HepG2 (cell line): ENCODE data around the gene ABCB11. TPM values are rescaled to one million over a fixed set of nuclear protein-coding genes. Genes with fewer than 3 reads are reported as not detected.

ENCODE experiments used
- CEBPB ChIP-seq: IDR thresholded peaks from 2 replicates; pipeline ENCODE4 v1.6.1; 2011; ENCODE audit warnings: low read depth, low read length, improper control_type of control experiment, borderline replicate concordance
- EP300 ChIP-seq, 3 experiments: sonication (generic) in 1 of 3; formaldehyde crosslinking in 1 of 3; IDR thresholded peaks; 2 replicates each; pipeline versions ENCODE4 v1.5.1 to v1.6.1; 2011 to 2020; ENCODE audit warnings: low read depth in 2 of 3, low read length in 2 of 3, borderline replicate concordance in 1 of 3, improper control_type of control experiment in 1 of 3, mild to moderate bottlenecking in 1 of 3, missing genetic modification reagents in 1 of 3, moderate library complexity in 1 of 3
- FOXA1 ChIP-seq, 2 experiments: fragments of 450-650 bp in 1 of 2; sonication (generic) in 1 of 2; formaldehyde crosslinking in 1 of 2; IDR thresholded peaks; 2 replicates each; pipeline versions ENCODE4 v1.4.0 to v1.6.1; 2016 to 2020; ENCODE audit warnings: missing genetic modification reagents in 1 of 2
- FOXM1 ChIP-seq: sonication (generic); formaldehyde crosslinking; IDR thresholded peaks from 2 replicates; pipeline ENCODE4 v1.5.0; 2020; ENCODE audit warnings: missing genetic modification reagents
- ISL2 ChIP-seq: sonication (generic); formaldehyde crosslinking; IDR thresholded peaks from 2 replicates; pipeline ENCODE4 v1.5.0; 2020; ENCODE audit warnings: missing genetic modification reagents
- MEIS1 ChIP-seq: sonication (generic); formaldehyde crosslinking; IDR thresholded peaks from 2 replicates; pipeline ENCODE4 v1.9.0; 2021; ENCODE audit warnings: mild to moderate bottlenecking, missing genetic modification reagents, moderate library complexity, borderline replicate concordance
- NKX3-1 ChIP-seq: sonication (generic); formaldehyde crosslinking; IDR thresholded peaks from 2 replicates; pipeline ENCODE4 v1.5.0; 2020; ENCODE audit warnings: missing genetic modification reagents
- NR2F6 ChIP-seq, 2 experiments: IDR thresholded peaks; 2 replicates each; pipeline ENCODE4 v1.6.1; 2016; ENCODE audit warnings: antibody characterized with exemption in 1 of 2, mild to moderate bottlenecking in 1 of 2
- RORA ChIP-seq: sonication (generic); formaldehyde crosslinking; IDR thresholded peaks from 2 replicates; pipeline ENCODE4 v1.5.0; 2020; ENCODE audit warnings: mild to moderate bottlenecking, missing genetic modification reagents, moderate library complexity
- ZNF124 ChIP-seq: sonication (generic); formaldehyde crosslinking; IDR thresholded peaks from 2 replicates; pipeline ENCODE4 v1.4.0; 2020; ENCODE audit warnings: missing genetic modification reagents
- ZNF180 ChIP-seq: sonication (generic); formaldehyde crosslinking; IDR thresholded peaks from 2 replicates; pipeline ENCODE4 v1.4.0; 2020; ENCODE audit warnings: low read depth, missing genetic modification reagents, borderline replicate concordance
- polyA plus RNA-seq, 8 experiments: library from polyadenylated mRNA; depleted of rRNA in 3 of 8; stranded (reverse) in 7 of 8; unstranded in 1 of 8; fragments of >200 nt; fragmentation: Illumina TruSeq in 4 of 8; extraction: Trizol in 4 of 8; gene quantifications; 2 replicates each; pipeline versions ENCODE4 v1.2.1 to v1.2.3, GENCODE V29; 2011 to 2016; ENCODE audit warnings: low read depth in 4 of 8, missing spikeins in 1 of 8, mixed read lengths in 1 of 8; ENCODE audit not compliant: insufficient read depth in 1 of 8
- total RNA-seq, 5 experiments: library from RNA; depleted of rRNA; stranded (reverse); fragments of >200 nt; fragmentation: Illumina TruSeq; extraction: Trizol; gene quantifications; 2 replicates each; pipeline ENCODE4 v1.2.3, GENCODE V29; 2016; ENCODE audit warnings: low read depth in 1 of 5
- TF ChIP-seq, protein P1 (sequence below): sonication (generic); formaldehyde crosslinking; IDR thresholded peaks from 2 replicates; pipeline ENCODE4 v1.5.0; 2020; ENCODE audit warnings: mild to moderate bottlenecking, missing genetic modification reagents, moderate library complexity
- TF ChIP-seq, protein P2 (sequence below): sonication (generic); formaldehyde crosslinking; IDR thresholded peaks from 2 replicates; pipeline ENCODE4 v1.8.0; 2022; ENCODE audit warnings: low read depth, missing genetic modification reagents
- TF ChIP-seq, protein P3 (sequence below): sonication (generic); formaldehyde crosslinking; IDR thresholded peaks from 2 replicates; pipeline ENCODE4 v1.4.0; 2020; ENCODE audit warnings: missing genetic modification reagents
- TF ChIP-seq, protein P4 (sequence below), 2 experiments: sonication (generic) in 1 of 2; formaldehyde crosslinking in 1 of 2; IDR thresholded peaks; 2 replicates each; pipeline versions ENCODE4 v1.4.0 to v1.6.1; 2018 to 2020; ENCODE audit warnings: missing genetic modification reagents in 2 of 2, borderline replicate concordance in 1 of 2, low read depth in 1 of 2, mild to moderate bottlenecking in 1 of 2, missing biosample characterization in 1 of 2
- TF ChIP-seq, protein P5 (sequence below): sonication (generic); formaldehyde crosslinking; IDR thresholded peaks from 2 replicates; pipeline ENCODE4 v1.4.0; 2020; ENCODE audit warnings: low read depth, missing genetic modification reagents

The ABCB11 gene
- total and polyA plus RNA-seq, 2 of the 13 experiments (the other 11 are each of a cell fraction or from before 2014, with no cell fraction given): not detected

DNA sequence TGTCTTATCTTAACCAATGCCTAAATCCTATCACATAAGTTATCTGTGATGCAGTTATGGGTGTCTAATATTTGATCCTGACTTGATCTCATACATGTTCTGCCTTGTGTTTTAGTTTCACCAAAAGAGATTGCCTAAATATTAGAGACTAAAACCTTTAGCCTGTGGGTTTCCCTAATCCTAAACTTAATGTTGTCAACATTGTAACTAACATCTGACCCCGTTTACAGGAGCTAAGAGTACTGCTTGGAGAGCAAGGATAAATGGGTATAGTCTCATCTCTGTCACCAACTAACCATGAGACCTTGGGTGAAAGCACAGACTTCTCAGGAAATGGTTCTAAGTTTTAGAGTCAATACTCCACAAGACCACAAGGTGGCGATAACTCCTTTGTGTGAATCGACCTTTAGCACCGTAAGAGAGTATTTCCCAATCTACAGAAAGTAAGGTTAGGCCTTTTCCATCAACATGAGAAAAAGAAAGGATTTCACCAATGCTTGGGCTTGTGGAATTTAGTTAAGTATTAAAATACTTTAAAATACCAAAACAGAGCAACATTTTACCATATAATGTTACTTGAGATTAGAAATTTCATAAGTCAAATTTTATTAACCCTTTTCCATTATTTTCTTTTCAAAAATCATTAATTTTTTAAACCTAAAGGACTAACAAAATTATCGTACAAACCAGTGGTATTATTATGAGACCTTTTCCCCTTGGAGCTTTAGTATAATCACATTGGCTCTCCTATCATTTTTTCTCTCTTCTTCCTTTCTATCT lies 69.5 kb downstream of the ABCB11 start (continued):
- TF ChIP-seq, protein P1, sequence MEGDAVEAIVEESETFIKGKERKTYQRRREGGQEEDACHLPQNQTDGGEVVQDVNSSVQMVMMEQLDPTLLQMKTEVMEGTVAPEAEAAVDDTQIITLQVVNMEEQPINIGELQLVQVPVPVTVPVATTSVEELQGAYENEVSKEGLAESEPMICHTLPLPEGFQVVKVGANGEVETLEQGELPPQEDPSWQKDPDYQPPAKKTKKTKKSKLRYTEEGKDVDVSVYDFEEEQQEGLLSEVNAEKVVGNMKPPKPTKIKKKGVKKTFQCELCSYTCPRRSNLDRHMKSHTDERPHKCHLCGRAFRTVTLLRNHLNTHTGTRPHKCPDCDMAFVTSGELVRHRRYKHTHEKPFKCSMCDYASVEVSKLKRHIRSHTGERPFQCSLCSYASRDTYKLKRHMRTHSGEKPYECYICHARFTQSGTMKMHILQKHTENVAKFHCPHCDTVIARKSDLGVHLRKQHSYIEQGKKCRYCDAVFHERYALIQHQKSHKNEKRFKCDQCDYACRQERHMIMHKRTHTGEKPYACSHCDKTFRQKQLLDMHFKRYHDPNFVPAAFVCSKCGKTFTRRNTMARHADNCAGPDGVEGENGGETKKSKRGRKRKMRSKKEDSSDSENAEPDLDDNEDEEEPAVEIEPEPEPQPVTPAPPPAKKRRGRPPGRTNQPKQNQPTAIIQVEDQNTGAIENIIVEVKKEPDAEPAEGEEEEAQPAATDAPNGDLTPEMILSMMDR (CRISPR knock-in tag): peak; percentile 90
- TF ChIP-seq, protein P2, sequence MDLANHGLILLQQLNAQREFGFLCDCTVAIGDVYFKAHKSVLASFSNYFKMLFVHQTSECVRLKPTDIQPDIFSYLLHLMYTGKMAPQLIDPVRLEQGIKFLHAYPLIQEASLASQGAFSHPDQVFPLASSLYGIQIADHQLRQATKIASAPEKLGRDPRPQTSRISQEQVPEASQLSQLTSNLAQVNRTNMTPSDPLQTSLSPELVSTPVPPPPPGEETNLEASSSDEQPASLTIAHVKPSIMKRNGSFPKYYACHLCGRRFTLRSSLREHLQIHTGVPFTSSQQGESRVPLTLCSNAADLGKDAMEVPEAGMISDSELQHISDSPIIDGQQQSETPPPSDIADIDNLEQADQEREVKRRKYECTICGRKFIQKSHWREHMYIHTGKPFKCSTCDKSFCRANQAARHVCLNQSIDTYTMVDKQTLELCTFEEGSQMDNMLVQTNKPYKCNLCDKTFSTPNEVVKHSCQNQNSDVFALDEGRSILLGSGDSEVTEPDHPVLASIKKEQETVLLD (CRISPR knock-in tag): no peak
- TF ChIP-seq FOXA1 (IDR thresholded peaks at IDR 0.05) (no peak), FOXA1 (CRISPR knock-in tag; IDR thresholded peaks at IDR 0.05) (0 out of 2 replicates have a peak, but pooled peaks have one; percentile 38), EP300 (IDR thresholded peaks at IDR 0.05; ENCODE audit: low read depth in 2 of 2, low read length in 2 of 2) (peak in 1 of 2 experiments; percentile 41; a peak in 2 of 4 replicates), EP300 (CRISPR knock-in tag; IDR thresholded peaks at IDR 0.05; ENCODE audit: borderline replicate concordance) (no peak), ZNF124 (CRISPR knock-in tag) (0 out of 2 replicates have a peak, but pooled peaks have one; percentile 56), FOXM1 (CRISPR knock-in tag) (no peak), CEBPB (peak; percentile 97), ZNF180 (CRISPR knock-in tag) (no peak), ISL2 (no peak), NR2F6 (IDR thresholded peaks at IDR 0.05) (no peak), NR2F6 (CRISPR knock-in tag; IDR thresholded peaks at IDR 0.05) (peak; percentile 56; the same call in 1 of the 2 replicates), MEIS1 (CRISPR knock-in tag) (no peak), RORA (CRISPR knock-in tag) (no peak), NKX3-1 (CRISPR knock-in tag) (no peak)
- TF ChIP-seq, protein P3, sequence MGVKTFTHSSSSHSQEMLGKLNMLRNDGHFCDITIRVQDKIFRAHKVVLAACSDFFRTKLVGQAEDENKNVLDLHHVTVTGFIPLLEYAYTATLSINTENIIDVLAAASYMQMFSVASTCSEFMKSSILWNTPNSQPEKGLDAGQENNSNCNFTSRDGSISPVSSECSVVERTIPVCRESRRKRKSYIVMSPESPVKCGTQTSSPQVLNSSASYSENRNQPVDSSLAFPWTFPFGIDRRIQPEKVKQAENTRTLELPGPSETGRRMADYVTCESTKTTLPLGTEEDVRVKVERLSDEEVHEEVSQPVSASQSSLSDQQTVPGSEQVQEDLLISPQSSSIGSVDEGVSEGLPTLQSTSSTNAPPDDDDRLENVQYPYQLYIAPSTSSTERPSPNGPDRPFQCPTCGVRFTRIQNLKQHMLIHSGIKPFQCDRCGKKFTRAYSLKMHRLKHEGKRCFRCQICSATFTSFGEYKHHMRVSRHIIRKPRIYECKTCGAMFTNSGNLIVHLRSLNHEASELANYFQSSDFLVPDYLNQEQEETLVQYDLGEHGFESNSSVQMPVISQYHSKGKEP (CRISPR knock-in tag): no peak
- TF ChIP-seq, protein P4, sequence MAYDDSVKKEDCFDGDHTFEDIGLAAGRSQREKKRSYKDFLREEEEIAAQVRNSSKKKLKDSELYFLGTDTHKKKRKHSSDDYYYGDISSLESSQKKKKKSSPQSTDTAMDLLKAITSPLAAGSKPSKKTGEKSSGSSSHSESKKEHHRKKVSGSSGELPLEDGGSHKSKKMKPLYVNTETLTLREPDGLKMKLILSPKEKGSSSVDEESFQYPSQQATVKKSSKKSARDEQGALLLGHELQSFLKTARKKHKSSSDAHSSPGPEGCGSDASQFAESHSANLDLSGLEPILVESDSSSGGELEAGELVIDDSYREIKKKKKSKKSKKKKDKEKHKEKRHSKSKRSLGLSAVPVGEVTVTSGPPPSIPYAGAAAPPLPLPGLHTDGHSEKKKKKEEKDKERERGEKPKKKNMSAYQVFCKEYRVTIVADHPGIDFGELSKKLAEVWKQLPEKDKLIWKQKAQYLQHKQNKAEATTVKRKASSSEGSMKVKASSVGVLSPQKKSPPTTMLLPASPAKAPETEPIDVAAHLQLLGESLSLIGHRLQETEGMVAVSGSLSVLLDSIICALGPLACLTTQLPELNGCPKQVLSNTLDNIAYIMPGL (CRISPR knock-in tag; IDR thresholded peaks at IDR 0.05; ENCODE audit: borderline replicate concordance in 1 of 2, low read depth in 1 of 2): peak; percentile 52 to 58; a peak in 3 of 4 replicates
- TF ChIP-seq, protein P5, sequence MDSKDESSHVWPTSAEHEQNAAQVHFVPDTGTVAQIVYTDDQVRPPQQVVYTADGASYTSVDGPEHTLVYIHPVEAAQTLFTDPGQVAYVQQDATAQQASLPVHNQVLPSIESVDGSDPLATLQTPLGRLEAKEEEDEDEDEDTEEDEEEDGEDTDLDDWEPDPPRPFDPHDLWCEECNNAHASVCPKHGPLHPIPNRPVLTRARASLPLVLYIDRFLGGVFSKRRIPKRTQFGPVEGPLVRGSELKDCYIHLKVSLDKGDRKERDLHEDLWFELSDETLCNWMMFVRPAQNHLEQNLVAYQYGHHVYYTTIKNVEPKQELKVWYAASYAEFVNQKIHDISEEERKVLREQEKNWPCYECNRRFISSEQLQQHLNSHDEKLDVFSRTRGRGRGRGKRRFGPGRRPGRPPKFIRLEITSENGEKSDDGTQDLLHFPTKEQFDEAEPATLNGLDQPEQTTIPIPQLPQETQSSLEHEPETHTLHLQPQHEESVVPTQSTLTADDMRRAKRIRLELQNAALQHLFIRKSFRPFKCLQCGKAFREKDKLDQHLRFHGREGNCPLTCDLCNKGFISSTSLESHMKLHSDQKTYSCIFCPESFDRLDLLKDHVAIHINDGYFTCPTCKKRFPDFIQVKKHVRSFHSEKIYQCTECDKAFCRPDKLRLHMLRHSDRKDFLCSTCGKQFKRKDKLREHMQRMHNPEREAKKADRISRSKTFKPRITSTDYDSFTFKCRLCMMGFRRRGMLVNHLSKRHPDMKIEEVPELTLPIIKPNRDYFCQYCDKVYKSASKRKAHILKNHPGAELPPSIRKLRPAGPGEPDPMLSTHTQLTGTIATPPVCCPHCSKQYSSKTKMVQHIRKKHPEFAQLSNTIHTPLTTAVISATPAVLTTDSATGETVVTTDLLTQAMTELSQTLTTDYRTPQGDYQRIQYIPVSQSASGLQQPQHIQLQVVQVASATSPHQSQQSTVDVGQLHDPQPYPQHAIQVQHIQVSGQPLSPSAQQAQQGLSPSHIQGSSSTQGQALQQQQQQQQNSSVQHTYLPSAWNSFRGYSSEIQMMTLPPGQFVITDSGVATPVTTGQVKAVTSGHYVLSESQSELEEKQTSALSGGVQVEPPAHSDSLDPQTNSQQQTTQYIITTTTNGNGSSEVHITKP (CRISPR knock-in tag): no peak
